ENCODE data around the gene RGS16.

The RGS16 gene

GRCh38 chr1:182595641-182596240, 8.4 kb downstream of the RGS16 start:
- H3K4me3 ChIP-seq, result no peak overlapping the region
- intact Hi-C loops (cut with DNase I; ENCODE audit: low total_unique reads), result no loop called here
- H3K9me3 ChIP-seq, result no peaks in the 10 kb centered on the region
- H3K36me3 ChIP-seq, result peaks cover 0 to 19% (median 15%) of the 10 kb centered on the region in 3 donors
- peak; percentile 78 to 83 for DNase-seq
- no peaks in the 10 kb centered on the region for H3K27me3 ChIP-seq
- peak overlapping the region in 1 of 2 donors; percentile 17 for H3K27ac ChIP-seq
- TF ChIP-seq, protein P1, sequence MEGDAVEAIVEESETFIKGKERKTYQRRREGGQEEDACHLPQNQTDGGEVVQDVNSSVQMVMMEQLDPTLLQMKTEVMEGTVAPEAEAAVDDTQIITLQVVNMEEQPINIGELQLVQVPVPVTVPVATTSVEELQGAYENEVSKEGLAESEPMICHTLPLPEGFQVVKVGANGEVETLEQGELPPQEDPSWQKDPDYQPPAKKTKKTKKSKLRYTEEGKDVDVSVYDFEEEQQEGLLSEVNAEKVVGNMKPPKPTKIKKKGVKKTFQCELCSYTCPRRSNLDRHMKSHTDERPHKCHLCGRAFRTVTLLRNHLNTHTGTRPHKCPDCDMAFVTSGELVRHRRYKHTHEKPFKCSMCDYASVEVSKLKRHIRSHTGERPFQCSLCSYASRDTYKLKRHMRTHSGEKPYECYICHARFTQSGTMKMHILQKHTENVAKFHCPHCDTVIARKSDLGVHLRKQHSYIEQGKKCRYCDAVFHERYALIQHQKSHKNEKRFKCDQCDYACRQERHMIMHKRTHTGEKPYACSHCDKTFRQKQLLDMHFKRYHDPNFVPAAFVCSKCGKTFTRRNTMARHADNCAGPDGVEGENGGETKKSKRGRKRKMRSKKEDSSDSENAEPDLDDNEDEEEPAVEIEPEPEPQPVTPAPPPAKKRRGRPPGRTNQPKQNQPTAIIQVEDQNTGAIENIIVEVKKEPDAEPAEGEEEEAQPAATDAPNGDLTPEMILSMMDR (IDR thresholded peaks at IDR 0.05), result peak; percentile 73 to 78
- H3K4me1 ChIP-seq, result peaks cover 0 to 7% (median 0%) of the 10 kb centered on the region in 4 donors

GRCh38 chr1:182589931-182590330, 14.3 kb downstream of the RGS16 start:
- intact Hi-C loops (cut with DNase I; ENCODE audit: low total_unique reads), result loop anchor here (10.0 kb wide), 1 partner anchor 505 kb away; no protein-coding TSS in a partner anchor
- H3K4me3 ChIP-seq, result no peak overlapping the region

GRCh38 chr1:182589520-182589919, 14.7 kb downstream of the RGS16 start:
- no peaks in the 10 kb centered on the region for H3K36me3 ChIP-seq
- H3K4me1 ChIP-seq, result peaks cover 0 to 26% (median 3%) of the 10 kb centered on the region in 4 donors
- intact Hi-C loops (cut with DNase I; ENCODE audit: low total_unique reads), result loop anchor here (10.0 kb wide), 1 partner anchor 505 kb away; no protein-coding TSS in a partner anchor
- H3K9me3 ChIP-seq, result no peaks in the 10 kb centered on the region
- peak overlapping the region; percentile 71 to 85 for H3K27ac ChIP-seq
- TF ChIP-seq, protein P1 (IDR thresholded peaks at IDR 0.05), result no peak
- no peaks in the 10 kb centered on the region for H3K27me3 ChIP-seq
- H3K4me3 ChIP-seq, result peak overlapping the region; percentile 56 to 75
- DNase-seq, result no peak

More at GRCh38 chr1:182589931-182590330, 14.3 kb downstream of the RGS16 start:
- no peaks in the 10 kb centered on the region for H3K36me3 ChIP-seq
- H3K27me3 ChIP-seq, result no peaks in the 10 kb centered on the region
- DNase-seq, result no peak
- H3K9me3 ChIP-seq, result no peaks in the 10 kb centered on the region
- H3K4me1 ChIP-seq, result peaks cover 0 to 22% (median 3%) of the 10 kb centered on the region in 4 donors
- no peak overlapping the region for H3K27ac ChIP-seq
- TF ChIP-seq, protein P1 (IDR thresholded peaks at IDR 0.05), result no peak

DNA sequence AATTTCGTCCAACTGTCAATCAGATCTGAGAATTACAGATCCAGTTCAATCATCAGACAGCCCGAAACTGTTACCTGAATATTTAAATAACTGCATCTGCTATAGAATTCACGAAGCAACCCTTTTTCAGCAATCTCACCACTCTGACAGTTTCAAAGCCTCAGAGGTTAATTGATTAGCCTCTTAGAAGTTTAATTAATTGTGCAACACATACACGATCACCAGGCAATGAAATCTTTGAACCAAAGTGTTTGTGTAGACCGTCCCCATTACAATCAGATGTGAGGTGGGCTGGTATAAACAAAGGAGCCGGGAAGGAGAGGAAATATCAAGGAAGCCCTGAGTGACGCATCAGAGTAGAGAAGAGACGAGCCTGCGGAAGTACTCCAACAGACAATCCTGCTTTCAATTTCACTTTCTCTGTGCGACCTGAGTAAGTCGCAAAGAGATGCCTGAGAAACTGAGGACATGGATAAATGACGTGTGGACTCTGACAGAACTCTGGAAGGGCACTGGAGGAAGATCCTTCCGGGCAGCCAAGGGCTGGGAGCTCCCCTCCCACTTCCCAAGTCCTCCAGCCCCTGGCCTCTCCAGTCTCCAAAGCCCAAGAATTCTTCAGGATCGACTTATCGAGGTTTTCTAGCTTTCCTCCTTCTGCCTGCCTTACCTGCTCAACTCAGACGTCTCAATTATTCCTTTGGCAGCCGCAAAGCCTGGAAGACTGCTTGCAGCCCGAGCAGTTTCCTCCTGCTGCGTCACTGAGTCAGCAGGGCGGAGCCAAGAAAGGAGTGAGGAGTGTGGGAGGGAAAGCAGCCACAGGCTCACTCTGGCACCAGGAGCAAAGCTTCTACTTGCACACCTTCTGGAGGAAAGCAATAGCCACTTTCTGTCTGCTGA, 15.4 kb downstream of the RGS16 start, which contains the start of gene RNASEL:
Gene RNASEL, minus strand, starts transcription at position 757 of the 897 bp plus-strand sequence. CDS start 2,450 bp downstream, outside the sequence.
- peaks cover 0 to 4% (median 0%) of the 10 kb centered on the region in 3 donors for H3K36me3 ChIP-seq
- TF ChIP-seq, protein P1 (IDR thresholded peaks at IDR 0.05), result no peak
- H3K27me3 ChIP-seq, result no peaks in the 10 kb centered on the region
- H3K4me1 ChIP-seq, result peaks cover 0 to 34% (median 3%) of the 10 kb centered on the region in 4 donors
- no peaks in the 10 kb centered on the region for H3K9me3 ChIP-seq
- intact Hi-C loops (cut with DNase I; ENCODE audit: low total_unique reads), result loop anchor here (10.0 kb wide), 1 partner anchor 504 kb away; no protein-coding TSS in a partner anchor
- H3K4me3 ChIP-seq, result peak within 1 kb of the TSS; percentile 56 to 75
- H3K27ac ChIP-seq, result peak within 1 kb of the TSS; percentile 71 to 85
- peak; percentile 70 to 87 for DNase-seq

DNA sequence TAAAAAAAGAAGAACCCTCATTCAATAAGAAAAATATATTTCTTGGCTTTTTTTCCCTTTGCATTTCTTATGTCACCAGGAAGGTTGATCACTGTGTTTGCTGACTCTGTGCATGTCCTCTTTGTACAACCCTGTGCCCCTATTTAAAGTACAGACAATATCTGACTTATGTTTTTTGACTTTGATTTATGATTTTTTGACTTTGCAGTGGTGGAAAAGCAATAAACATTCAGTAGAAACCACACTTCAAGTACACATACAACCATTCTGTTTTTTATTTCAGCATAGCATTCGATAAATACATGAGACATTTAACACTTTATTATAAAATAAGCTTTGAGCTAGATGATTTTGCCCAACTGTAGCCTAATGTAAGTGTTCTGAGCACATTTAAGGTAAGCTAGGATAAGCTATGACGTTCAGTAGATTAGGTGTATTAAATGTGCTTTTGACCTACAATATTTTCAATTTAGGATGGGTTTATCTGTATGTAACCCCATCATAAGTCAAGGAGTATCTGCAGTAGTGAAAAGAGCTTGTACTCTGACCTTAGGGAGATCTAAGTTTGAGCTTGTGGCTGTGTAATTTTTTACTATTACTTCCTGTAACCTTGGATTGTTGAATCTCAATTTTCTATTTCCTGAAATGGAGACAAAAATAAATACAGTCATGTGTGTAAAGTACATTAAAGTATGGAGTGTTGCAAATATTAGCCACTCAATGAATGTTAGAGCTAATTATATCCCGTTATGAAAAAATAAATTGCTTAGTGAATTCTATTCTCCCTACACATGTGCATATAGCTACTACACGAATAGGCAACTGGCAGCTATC, 16.3 kb downstream of the RGS16 start:
- Histone ChIP-seq H3K36me3 (peaks cover 0 to 13% (median 0%) of the 10 kb centered on the region in 3 donors), H3K27me3 (no peaks in the 10 kb centered on the region), H3K27ac (peak overlapping the region; percentile 71 to 85), H3K4me1 (peaks cover 0 to 36% (median 3%) of the 10 kb centered on the region in 4 donors), H3K9me3 (no peaks in the 10 kb centered on the region), H3K4me3 (peak overlapping the region; percentile 56 to 75)
- DNase-seq, result no peak
- intact Hi-C loops (cut with DNase I; ENCODE audit: low total_unique reads), result loop anchor here (10.0 kb wide), 1 partner anchor 503 kb away; no protein-coding TSS in a partner anchor
- TF ChIP-seq, protein P1 (IDR thresholded peaks at IDR 0.05), result no peak

Measured in tibial artery (tissue), 4 donors.